Stomach (tissue), 4 donors: Measurements from ENCODE around the gene POR.

ENCODE experiments used
- CTCF ChIP-seq, 7 experiments: fragments of 450-650 bp in 4 of 7; fragments of 200-600 bp in 3 of 7; sonication (generic) in 3 of 7; IDR thresholded peaks; one replicate each; pipeline ENCODE4 v1.5.1; 2016 to 2019; ENCODE audit warnings: antibody characterized with exemption in 7 of 7, control low read depth in 2 of 7, mild to moderate bottlenecking in 1 of 7
- EP300 ChIP-seq: sonication (generic); formaldehyde crosslinking; IDR thresholded peaks from one replicate; pipeline ENCODE4 v1.6.1; 2017; ENCODE audit warnings: antibody characterized with exemption
- POLR2A ChIP-seq, 4 donors: fragments of 450-650 bp; IDR thresholded peaks; one replicate each; pipeline ENCODE4 v1.6.1; 2016; ENCODE audit warnings: antibody characterized with exemption in 4 of 4, control low read depth in 2 of 4, mild to moderate bottlenecking in 1 of 4, moderate library complexity in 1 of 4
- POLR2AphosphoS5 ChIP-seq, 3 donors: sonication (generic); formaldehyde crosslinking; IDR thresholded peaks; one replicate each; pipeline ENCODE4 v1.6.1; 2016; ENCODE audit warnings: antibody characterized with exemption in 3 of 3

DNA sequence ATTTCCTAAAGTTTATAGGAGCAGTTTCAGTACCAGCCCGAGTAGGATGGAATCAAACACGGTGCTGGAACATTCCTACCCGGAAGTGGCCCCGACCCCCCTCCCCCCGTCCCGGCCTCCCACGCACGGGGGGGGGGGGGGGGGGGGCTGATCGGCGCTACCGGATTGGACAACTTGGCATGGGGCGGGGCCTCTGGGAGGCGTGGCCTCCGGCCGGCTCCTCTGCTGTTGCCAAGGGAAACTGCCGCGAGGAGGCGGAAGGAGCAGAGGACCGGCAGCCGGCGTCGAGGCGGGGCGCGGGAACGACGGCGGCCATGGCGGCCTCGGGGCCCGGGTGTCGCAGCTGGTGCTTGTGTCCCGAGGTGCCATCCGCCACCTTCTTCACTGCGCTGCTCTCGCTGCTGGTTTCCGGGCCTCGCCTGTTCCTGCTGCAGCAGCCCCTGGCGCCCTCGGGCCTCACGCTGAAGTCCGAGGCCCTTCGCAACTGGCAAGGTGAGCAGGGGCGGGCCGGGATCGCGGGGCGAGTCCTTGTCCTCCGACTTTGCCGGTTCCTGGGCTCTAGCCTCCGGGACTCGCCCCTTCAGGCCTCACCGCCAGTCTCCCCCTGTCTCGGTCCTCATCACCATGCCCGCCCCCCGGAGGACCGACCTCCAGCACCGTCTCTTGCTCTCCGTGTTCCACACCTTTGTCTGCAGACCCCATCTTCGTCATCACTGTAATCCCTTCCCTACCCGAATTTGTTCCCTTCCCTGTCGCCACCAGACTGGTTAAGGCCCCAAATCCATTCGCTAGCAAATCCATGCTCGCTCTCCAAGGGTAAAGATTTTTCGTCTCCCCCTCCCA is 36.0 kb upstream of the POR start, which contains the start of gene RHBDD2:
- TF ChIP-seq POLR2AphosphoS5 (IDR thresholded peaks at IDR 0.05), result peak; percentile 96 to 99 (median 98)
- TF ChIP-seq POLR2A (IDR thresholded peaks at IDR 0.05), result peak in 2 of 4 donors; percentile 79 to 85
- TF ChIP-seq CTCF (IDR thresholded peaks at IDR 0.05), result peak in 1 of 7 experiments; percentile 33
- no peak for TF ChIP-seq EP300
